ENCODE measurements around the gene TDRD9.

DNA sequence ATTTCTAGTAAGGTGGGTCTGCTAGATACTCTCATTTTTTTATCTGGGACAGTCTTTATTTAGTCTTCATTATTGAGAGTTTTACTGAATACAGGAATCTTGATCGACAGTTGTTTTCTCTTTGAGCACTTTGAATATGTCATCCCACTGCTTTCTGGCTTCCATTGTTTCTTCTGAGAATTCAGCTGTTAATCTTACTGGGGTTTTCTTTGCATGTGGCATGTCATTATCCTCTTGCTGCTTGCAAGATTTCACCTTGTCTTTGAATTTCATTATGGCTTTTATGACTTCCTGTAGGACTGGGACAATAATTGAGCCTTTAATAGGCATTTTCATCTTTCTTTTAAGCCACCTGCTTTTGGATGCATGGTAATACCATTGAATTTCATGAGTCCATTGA, 60.8 kb downstream of the TDRD9 start:
- TF ChIP-seq POLR2A (IDR thresholded peaks at IDR 0.05; ENCODE audit: low read depth) (no peak), EP300 (IDR thresholded peaks at IDR 0.05) (no peak)
- TF ChIP-seq, protein P1, sequence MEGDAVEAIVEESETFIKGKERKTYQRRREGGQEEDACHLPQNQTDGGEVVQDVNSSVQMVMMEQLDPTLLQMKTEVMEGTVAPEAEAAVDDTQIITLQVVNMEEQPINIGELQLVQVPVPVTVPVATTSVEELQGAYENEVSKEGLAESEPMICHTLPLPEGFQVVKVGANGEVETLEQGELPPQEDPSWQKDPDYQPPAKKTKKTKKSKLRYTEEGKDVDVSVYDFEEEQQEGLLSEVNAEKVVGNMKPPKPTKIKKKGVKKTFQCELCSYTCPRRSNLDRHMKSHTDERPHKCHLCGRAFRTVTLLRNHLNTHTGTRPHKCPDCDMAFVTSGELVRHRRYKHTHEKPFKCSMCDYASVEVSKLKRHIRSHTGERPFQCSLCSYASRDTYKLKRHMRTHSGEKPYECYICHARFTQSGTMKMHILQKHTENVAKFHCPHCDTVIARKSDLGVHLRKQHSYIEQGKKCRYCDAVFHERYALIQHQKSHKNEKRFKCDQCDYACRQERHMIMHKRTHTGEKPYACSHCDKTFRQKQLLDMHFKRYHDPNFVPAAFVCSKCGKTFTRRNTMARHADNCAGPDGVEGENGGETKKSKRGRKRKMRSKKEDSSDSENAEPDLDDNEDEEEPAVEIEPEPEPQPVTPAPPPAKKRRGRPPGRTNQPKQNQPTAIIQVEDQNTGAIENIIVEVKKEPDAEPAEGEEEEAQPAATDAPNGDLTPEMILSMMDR (IDR thresholded peaks at IDR 0.05): no peak

All from esophagus muscularis mucosa (tissue), 4 donors.